Keratinocyte (primary cell): Measurements from ENCODE around the gene CBFA2T3.

ENCODE experiments used
- CTCF ChIP-seq, 3 experiments: IDR thresholded peaks in 1 of 3; conservative IDR thresholded peaks in 1 of 3; optimal IDR thresholded peaks in 1 of 3; 2 replicates in 2 of 3; 3 replicates in 1 of 3; pipeline versions ENCODE3 to v1.5.1; 2011; ENCODE audit warnings: low read length in 3 of 3, mild to moderate bottlenecking in 3 of 3, moderate library complexity in 2 of 3, control low read depth in 1 of 3, inconsistent platforms in 1 of 3; ENCODE audit not compliant: insufficient read depth in 2 of 3; ENCODE audit errors: extremely low read depth in 1 of 3
- EZH2 ChIP-seq: IDR thresholded peaks from one replicate; pipeline ENCODE4 v1.6.1; 2012; ENCODE audit warnings: inconsistent platforms, mild to moderate bottlenecking, low read length, moderate library complexity

GRCh38 chr16:88865742-88866141 is 111.3 kb downstream of the CBFA2T3 start:
- TF ChIP-seq CTCF (optimal IDR thresholded peaks at IDR 0.05 in 1 of 3, IDR thresholded peaks at IDR 0.05 in 1 of 3, conservative IDR thresholded peaks at IDR 0.05 in 1 of 3; ENCODE audit: extremely low read depth in 1 of 3, insufficient read depth in 2 of 3, low read length in 3 of 3) (no peak), EZH2 (no peak)
